VCaP (cell line): ENCODE results near the gene SYNE1.
"Not testable (repeated sequence)": the region's sequence is repeated elsewhere in the genome, so short reads cannot be mapped to it uniquely, and the experiment has no call there.

Source experiments
- H3K27ac ChIP-seq: fragments of 450-650 bp; 2 replicates; pipeline ENCODE4 v1.5.1; 2017
- TF ChIP-seq, protein P1 (sequence below): fragments of 450-650 bp; conservative IDR thresholded peaks from 2 replicates; pipeline ENCODE4 v1.5.1; 2017; ENCODE audit warnings: mild to moderate bottlenecking, moderate library complexity

The SYNE1 gene

DNA sequence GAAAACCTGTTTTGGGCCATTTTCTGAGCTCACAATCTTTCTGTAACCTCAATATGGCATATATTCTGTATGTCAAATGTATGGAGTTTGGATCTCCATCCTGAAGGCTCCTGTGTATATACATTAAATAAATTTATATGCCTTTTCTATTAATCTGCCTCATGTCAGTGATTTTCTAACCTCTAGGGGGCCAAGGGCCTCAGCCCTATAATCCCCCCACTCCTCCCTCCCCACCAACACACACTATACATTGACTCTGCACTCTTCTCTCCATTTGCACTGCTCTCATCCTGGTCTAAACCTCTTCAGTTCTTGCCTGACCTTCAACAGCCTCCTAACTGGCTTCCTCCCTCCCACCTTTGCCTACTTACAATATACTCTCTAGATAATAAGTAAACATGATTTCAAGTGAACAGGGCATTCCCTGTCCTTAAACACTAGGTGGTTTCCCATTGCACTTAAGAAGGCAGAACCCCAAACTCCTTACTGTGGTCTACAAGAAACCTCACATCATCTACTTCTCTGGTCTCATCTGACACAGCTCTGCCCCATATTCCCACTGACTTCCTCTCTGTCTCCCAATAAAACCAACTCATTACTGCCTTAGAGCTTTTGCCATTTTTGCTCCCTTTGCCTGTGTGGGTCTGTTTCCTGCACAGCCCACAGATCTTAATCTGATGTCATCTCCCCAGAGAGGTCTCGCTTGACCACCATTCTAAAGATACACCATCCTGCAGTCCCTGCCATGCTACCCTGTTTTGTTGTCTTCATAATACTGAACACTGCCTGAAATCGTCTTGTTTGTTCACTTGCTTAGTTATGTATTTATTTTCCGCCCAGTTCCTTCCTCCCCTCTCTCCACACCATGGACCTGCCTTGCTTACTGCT is 213.7 kb downstream of the SYNE1 start:
- no peak overlapping the region for H3K27ac ChIP-seq
- TF ChIP-seq, protein P1, sequence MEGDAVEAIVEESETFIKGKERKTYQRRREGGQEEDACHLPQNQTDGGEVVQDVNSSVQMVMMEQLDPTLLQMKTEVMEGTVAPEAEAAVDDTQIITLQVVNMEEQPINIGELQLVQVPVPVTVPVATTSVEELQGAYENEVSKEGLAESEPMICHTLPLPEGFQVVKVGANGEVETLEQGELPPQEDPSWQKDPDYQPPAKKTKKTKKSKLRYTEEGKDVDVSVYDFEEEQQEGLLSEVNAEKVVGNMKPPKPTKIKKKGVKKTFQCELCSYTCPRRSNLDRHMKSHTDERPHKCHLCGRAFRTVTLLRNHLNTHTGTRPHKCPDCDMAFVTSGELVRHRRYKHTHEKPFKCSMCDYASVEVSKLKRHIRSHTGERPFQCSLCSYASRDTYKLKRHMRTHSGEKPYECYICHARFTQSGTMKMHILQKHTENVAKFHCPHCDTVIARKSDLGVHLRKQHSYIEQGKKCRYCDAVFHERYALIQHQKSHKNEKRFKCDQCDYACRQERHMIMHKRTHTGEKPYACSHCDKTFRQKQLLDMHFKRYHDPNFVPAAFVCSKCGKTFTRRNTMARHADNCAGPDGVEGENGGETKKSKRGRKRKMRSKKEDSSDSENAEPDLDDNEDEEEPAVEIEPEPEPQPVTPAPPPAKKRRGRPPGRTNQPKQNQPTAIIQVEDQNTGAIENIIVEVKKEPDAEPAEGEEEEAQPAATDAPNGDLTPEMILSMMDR = no peak

DNA sequence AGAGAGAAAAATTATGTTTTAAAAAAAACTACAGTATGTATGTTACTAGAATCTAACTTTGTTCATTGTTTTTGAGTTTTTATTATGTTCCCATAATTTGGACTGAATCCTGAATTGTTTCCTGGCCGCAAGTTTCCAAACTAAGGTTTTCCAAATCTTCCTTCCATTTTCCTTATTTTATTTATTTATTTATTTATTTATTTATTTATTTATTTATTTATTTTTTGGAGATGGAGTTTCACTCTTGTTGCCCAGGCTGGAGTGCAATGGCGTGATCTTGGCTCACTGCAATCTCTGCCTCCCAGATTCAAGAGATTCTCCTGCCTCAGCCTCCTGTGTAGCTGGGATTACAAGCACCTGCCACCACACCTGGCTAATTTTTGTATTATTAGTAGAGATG is 215.7 kb downstream of the SYNE1 start:
- H3K27ac ChIP-seq = not testable (repeated sequence)

DNA sequence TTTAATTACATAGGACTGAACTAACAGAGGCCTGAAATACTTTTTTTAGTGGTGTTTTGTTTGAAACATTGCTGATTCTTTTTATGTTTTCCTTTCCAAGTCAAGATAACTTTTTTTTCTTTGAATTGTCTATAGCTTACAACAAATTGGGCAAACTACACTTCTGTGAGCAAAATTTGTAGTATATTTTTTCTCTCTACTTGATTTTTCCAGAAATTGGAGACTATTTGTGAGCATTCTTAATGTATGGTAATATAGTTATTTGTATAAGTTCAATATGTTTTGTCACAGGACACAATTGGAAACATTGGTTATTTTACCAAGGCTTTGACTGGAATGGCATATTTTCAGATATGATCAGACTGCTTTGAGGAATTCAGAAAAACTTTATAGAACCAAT is 216.5 kb downstream of the SYNE1 start:
- H3K27ac ChIP-seq = no peak overlapping the region
- TF ChIP-seq, protein P1 = no peak

DNA sequence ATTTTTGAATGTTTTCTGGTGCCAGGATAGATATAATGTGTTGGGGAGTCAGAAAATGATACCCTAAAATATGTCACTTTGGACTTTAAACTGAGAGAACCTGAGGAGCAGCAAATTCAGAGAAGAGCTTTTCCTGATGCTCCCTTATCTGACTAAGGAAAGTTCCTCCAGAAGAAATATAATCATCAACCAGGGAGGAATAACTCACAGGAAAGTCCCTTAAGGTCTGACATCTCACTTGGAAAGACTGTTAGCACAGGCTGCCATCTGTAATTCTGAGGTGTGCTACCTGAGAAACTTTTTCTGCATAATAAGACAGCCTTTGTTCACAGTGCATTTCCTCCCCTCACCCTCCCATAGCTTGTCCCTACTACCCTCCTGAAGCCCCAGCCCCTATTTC is 218.6 kb downstream of the SYNE1 start:
- H3K27ac ChIP-seq = no peak overlapping the region
- TF ChIP-seq, protein P1 = no peak

DNA sequence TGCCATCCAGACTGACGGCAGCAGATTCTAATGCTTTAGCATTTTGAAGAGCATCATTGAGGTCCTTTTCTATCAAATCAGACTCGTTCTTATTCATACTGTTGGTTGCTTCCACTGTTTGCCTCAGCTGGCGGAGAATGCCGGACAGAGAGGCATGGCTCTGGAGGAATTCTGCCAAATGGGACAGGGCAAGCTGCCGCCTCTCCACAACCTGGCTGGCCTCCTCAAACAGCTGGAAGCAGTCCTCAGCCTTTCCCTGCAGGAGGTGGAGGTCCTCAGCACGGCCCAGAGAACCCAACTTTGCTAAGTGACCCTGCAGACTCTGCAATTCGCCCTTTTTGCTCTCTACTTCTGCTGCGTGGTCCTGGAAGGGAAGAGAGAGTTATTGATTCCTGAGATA is 220.5 kb downstream of the SYNE1 start:
- TF ChIP-seq, protein P1 = no peak
- H3K27ac ChIP-seq = no peak overlapping the region

DNA sequence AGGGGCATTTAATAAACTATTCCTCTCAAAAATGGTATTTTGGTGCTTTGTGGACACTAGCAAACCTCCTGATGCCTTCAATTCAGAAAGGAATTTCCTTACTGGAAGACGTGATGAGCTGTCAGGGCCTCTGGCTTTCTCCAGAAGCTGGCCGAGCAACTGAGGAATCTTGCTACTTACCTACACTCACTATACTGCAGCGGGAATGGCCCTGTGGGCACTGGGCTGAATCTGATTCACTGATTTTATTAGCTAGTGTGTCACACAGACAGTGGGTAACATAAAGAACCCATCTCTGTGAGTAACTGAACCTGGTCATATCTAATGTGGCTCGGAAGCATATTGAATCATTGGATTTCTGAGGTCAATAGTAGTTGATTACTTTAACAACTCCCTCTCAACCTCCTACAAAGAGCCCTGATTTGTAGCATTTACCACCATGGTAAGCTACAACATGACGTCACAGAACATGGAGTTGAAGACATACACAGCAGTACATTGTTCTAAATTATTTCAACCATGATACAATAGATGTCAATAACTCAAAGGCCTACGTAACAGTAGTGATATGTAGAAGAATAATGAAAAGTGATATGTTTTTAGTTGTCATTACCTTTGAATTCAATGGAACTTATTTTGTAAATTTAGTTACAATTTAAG is 232.1 kb downstream of the SYNE1 start:
- H3K27ac ChIP-seq = no peak overlapping the region
- TF ChIP-seq, protein P1 = no peak

DNA sequence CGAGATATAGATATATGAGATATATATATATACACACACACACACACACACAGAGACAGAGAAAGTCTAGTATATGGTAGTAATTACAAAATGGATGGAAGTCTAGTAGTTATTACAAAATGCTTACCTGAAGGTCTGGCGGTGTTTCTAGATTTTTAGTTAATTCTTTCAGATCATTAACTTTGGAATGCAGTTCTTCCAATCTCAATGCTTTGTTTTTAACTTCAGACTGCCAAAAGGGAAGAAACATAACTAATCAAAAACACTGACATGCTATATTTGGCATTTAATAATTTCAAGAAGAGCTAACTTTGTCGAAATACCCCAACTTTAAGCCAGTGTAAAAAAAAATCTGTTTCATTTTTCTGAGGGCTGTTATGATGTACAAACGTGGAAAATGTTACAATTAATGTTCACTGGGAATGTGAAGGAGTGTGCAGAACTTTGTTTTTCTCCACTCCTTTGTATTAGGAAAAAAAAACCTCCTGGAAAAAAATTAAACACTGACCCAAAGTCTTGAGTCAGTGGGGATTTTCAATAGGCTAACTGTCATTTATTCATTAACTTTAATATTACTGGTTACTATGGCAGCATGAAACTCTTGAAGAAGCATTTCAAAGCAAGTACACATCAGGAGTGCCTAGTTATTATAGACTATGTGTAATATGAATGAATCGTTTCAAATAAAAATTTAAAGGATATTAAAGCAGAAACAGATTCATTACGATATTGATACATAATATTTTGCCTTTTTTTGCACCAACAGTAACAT is 232.9 kb downstream of the SYNE1 start:
- no peak overlapping the region for H3K27ac ChIP-seq
- TF ChIP-seq, protein P1 = no peak
